Neural progenitor cell (in vitro differentiated cells): Measurements from ENCODE around the gene ZNF628.

Experiments used
- CTCF ChIP-seq: fragments of 200-600 bp; sonication (generic); IDR thresholded peaks from 2 replicates; pipeline ENCODE4 v1.5.1; 2017; ENCODE audit warnings: antibody characterized with exemption, mild to moderate bottlenecking
- EZH2 ChIP-seq: fragments of 200-600 bp; sonication (generic); IDR thresholded peaks from 2 replicates; pipeline ENCODE4 v1.6.1; 2017; ENCODE audit warnings: antibody characterized with exemption, mild to moderate bottlenecking, moderate library complexity
- EZH2phosphoT487 ChIP-seq: fragments of 200-600 bp; sonication (generic); IDR thresholded peaks from 2 replicates; pipeline ENCODE4 v1.6.1; 2017; ENCODE audit warnings: antibody characterized with exemption

- TF ChIP-seq CTCF, result no peak
- no peak for TF ChIP-seq EZH2
- TF ChIP-seq EZH2phosphoT487, result no peak
Measured at GRCh38 chr19:55481148-55481793, 4.9 kb downstream of the ZNF628 start.
